HG03045 (cell line): ENCODE results near the gene ARFGAP3.

Experiments used
- ATAC-seq: cut with Tn5 transposase; IDR thresholded peaks from one replicate; pipeline ENCODE4 v1.9.1; 2021; ENCODE audit warnings: mild to moderate bottlenecking, moderate library complexity; ENCODE audit not compliant: unreplicated experiment

Gene ARFGAP3, protein sequence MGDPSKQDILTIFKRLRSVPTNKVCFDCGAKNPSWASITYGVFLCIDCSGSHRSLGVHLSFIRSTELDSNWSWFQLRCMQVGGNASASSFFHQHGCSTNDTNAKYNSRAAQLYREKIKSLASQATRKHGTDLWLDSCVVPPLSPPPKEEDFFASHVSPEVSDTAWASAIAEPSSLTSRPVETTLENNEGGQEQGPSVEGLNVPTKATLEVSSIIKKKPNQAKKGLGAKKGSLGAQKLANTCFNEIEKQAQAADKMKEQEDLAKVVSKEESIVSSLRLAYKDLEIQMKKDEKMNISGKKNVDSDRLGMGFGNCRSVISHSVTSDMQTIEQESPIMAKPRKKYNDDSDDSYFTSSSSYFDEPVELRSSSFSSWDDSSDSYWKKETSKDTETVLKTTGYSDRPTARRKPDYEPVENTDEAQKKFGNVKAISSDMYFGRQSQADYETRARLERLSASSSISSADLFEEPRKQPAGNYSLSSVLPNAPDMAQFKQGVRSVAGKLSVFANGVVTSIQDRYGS

DNA sequence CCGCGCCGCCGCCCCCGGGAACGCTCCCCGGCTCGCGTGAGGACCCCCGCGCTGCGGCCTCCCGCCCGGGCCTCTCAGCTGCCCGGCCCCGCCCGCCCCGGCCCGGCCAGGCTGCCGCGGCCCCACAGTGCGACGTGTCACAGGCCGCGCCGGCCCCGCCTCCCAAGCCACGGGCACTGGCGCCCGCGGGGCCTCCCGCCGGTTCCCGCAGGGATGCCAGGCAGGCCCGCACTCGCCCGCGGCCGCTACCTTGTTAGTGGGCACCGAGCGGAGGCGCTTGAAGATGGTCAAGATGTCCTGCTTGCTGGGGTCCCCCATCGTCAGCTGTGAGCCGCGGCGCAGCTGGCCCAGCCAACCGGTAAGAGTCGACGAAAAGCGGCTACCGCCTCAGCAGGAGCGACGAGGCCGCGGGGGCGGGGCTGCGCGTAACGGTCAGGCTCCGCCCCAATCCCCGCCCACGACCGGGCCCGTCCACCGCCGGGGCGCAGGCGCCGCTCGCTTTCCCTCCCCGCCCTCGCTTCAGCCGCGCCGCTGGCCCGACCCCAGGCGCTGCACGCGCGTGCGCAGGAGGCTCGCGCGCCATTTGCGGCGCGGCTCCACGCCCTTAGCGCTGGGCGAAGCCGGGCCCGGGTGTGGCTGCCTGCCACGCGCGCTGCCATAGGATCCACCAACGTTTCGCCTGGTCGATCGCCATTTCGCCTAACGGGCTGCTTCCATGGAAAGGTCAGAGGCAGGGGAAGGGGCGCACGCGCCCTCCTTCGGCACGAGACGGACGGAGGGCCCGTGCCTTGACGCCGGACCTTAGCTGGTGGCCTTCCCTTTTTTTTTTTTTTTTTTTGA, at the start of gene ARFGAP3:
Gene ARFGAP3 (minus strand): TSS at position 409 of the 840 bp plus-strand sequence. CDS start 91 bp downstream, at position 318.
- ATAC-seq, result peak; percentile 76

DNA sequence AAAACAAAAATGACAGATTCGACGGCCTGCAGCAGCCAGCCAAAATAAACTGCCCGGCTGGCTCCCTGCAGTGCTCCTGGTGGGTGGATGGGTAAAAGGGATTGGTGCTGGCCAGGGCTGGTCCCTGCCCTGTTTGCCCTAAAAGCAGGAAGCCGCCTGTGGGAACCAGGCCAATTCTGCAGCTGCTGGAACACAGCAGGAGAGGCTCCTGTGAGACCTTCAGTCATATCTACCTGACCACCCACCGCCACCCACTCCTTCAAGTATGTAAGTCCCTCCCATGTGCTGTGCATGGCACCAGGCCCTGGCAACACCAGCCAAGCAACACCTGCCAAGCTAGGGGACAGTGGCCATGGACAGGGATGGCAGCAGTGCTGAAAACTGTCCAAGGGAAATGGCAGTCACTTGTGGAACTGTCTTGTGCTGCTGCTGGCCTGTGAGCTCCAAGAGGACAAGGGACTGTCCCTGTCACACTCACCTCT, 48.7 kb upstream of the ARFGAP3 start:
- ATAC-seq, result no peak

DNA sequence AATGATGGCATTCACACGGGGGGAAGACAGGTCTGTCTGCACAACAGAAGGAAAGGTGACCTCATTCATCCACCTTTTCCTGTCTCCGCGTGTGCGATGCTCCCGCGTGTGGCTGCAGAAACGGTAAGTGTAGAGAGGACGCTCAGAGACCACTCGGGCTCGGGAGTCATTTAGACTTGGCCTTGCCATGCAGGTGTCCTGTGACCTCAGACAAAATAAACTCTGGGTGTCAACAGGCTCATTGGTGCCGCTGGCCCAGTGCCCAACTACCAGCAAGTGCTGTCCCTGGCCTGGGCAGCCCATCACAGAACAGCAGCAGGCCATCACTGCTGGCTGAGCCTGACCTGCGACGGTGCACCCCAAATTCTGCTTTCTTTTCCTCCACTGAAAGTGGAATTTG, 48.1 kb upstream of the ARFGAP3 start:
- no peak for ATAC-seq

DNA sequence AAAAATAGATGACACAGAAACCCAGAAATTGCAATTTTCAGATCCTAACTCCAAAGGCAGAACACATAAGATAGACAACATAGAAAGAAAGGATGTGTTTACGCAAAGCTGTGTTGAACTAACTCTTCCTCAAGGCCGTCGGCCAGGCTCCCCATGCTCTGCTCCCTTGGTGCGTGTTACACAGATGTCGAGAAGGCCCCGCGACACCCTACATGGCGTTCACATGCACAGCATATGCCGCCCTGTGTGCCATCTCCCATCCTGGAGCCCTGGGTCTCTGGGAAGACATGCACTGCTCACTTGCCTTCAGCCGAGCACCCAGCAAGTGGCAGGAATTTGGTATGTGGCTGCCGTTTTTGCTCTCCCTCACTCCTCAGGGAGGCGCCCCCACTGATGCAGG, 47.0 kb upstream of the ARFGAP3 start:
- ATAC-seq, result no peak

DNA sequence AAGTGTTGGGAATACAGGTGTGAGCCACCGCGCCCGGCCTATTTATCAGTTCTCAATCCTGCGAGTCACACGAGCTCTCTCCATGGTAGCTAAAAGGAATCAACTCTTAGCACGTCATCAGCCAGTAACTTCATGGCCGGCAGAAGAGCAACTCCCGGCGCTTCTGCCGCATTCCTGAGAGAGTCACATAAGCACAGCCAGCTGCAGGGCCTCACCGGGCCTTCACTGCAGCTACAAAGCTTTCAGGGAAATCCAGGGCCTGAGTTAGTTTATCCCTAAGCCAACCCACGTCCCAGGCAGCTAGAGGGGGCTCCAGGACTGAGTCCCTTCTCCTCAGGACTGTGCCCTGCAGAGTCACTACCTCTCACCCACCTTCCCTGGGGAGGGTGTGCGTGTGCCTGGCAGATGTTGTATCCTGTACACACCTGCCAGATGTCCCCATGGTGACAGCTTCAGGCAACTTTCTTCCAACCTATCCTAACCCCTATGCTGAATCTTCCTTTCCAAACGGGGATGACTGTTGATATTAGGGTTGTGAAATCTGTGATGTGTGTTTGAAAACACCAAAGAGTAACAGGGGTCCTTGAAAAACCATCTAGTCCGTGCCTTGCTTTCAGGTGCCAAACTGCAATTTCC, 45.9 kb upstream of the ARFGAP3 start:
- ATAC-seq, result no peak

DNA sequence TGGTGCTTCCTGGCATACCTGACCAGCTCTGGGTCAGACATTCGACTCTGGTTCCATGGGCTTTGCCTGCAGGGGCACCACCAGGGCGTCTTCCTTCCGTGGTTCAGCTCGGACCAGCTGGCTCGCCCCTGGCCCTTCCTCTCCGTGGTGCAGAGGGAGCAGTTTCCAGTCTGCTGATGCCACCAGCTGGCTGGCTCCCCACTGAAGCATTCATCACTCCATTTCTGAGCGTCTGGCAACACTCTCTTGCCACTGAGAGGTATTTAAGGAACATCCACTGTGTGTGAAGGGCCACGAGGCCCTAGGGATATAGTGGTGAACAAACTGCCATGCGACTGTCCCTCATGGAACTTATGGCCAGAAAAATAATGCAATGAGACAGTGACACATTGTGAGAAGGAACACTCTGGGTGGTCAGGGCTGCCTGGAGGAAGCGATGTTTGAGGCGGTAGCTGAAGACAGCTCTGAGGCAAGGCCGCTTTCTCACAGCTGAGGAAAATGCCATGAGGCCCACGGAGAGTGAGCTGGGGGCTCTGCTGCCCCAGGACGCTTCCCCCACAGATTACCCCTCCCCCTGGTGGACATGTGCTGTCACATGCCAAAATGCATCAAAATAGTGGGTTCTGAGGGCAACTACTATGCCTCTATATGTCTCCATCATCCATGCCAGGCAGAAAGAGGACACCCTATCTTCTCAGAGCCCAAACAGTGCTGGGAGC, 44.9 kb upstream of the ARFGAP3 start:
- ATAC-seq, result no peak

DNA sequence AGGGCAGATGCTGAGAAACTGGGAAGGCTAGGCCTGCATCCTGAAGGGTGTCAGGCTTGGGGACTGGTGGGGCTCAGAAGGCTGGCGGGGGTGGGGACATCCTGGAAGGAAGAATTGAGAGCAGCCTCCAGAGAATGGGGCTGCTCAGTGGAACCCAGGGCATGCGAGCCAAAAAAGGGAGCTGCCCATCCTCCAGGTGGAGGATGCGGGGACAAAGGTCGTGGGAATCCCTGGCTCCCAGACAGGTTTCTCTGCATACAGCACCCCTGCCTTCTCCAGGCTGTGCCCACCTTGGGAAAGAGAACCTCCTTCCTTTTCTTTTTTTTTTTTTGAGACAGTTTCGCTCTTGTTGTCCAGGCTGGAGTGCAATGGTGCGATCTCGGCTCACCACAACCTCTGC, 40.9 kb upstream of the ARFGAP3 start:
- ATAC-seq, result no peak

DNA sequence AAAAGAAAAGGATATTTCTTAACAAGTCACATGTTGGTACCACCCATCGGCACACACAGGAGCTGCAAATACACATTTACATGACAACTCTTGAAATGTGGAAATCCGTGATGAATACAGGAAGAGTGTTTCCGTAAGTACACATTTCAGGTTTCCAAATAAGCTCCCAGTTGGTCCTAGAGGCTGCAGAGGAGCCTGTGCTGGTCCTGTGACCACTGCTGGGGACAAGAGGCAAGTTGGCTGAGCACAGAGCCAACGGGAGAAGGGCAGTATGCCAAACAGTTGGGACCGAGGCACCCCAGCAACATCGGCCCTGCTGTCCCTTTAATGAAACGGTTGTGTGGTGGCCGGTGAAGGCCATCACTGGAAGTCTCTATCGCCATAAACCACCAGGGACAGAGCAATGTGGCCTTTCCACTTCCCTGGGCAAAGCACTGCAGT, 38.5 kb upstream of the ARFGAP3 start:
- ATAC-seq, result no peak

DNA sequence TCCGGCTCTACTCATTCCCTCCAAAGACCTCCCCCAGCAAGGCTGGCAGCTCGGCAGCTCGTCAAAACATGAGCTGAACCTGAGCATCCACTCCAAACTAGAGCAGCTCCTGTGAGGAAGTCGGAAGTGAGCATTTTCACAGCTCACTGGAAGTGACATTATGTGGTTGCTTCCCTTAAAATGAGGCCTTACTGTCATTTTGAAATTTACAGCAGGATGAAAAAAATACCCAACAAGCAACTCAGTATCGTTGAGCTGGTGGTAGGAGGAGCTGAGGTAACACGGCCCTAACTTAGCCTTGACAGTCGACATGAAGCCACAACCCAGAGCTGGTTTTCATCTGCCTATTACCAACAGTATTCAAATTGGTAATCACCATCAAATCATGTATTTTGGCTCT, 38.0 kb upstream of the ARFGAP3 start:
- ATAC-seq, result no peak

DNA sequence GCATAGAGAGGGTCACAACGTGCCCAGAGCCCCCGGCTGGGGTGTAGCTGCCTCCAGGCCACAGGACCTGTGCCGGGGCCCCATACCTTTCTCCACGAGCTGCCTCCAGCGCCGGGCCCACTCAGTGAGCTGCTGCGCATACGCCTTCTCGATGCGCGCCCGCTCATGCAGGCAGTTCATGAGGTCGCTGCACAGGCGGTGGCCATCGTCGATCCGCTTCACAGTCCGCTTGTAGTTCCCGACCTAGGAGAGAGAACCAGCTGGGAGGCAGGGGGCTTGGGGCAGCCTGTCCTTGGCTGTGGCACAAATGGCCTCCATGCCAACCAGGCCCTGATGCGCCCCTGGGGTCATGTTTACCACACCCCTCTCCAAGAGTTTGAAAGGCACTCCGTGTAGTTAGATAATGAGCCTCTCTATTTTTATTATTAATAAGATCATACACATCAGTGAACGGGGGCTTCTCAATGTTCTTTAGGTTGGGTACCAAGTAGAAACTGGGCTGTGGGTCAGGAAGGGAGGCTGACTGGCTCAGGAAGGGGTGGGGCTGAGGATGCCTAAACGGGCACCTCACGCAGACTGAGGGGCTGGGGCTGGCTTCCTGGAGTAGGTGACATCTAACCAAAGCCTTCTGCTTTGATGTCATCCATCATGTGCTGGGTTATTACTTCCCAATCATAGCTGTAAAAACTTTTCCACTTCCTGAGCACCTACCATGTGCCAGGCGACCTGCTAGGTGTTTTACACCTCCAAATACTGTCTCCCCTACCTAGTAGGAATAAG, 36.5 kb upstream of the ARFGAP3 start:
- ATAC-seq, result no peak

DNA sequence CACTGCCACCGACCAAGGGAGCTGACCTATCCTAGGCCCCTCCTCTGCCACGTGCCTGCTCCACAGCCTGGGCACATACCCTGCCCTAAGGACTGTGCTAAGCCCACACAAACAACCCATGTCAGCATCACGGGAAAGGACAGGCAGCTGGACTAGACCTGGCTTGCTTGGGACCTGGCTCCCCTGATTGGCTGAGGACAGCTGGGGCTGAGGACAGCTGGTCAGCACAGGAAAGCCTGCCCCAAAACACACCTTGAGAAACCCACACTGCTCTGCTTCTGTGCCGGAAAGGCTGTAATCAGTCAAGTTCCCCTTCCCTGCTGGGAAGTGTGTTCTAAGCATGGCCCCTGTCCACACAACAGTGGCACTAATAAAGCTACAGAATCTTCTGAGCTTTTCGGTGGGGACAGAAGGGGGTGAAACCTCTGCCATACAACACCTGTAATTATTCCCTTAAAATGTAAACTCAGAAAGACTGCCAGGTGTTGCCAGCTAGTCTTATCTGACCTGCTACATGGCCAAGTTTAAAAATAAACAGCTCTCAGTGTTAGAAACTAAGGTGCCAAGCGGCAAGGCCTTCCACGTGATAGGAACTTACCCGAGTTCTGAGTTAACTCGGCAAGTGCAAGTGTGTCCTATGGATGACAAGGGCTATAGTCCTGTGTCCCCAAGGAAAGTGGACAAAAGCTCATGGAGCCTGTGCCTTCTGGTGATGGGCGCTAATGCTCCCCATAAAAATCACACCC, 35.7 kb upstream of the ARFGAP3 start:
- no peak for ATAC-seq

DNA sequence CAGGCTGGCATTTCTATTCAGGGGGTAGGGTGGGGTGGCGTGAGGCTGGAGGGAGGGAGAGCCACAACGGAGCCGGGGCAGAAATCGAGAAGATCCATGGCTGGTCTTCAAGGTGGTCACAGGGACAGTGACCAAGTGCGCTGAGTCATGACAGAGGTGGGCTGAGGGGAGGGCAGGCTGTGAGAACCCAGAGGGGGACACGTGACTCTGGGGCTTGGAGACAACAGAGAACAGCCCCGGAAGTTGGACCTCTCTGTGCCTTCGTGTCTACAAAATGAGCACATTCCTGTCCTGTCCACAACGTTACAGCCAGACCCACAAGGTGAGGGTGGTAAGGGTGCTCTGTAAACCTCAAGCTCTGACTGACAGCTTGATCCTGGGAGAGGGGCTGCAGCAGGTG, 35.1 kb upstream of the ARFGAP3 start:
- no peak for ATAC-seq

DNA sequence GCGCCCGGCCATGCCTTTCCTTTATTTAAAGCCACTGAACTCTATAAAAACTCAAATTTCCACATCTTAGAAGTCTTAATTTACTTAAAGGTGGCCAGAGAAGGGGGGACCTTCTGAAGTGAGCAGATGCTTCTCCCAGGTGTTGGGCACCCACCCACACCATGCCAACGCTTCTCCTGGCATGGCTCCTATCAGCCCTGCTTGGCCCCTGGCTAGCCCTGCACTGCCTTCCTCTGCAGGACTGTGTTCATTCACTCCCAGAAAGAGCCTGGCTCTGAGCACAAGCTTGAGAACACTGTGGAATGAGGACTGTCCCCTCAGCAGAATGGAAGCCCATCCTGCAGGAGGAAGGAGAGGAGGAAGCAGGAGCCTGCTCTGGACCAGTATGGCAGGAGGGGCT, 34.6 kb upstream of the ARFGAP3 start:
- ATAC-seq, result no peak

DNA sequence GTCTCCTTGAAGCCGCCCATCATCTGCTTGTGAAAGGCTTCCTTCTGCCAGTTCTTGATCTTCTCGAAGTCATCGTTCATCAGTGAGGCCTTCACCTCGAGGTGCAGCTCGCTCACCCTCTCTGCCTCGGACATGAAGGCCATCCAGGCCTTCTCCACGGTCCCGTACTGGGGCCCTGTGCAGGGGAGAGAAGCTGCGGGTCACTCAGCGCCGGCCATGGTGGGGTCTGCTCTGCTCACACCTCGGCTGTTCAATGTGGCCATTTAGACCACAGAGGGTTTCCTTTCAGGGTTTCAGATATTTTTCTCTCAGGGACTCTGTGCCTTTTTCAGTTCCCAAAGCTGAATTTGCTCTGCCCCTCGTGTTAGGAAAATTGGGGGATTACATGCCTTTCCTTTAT, 33.9 kb upstream of the ARFGAP3 start:
- no peak for ATAC-seq

DNA sequence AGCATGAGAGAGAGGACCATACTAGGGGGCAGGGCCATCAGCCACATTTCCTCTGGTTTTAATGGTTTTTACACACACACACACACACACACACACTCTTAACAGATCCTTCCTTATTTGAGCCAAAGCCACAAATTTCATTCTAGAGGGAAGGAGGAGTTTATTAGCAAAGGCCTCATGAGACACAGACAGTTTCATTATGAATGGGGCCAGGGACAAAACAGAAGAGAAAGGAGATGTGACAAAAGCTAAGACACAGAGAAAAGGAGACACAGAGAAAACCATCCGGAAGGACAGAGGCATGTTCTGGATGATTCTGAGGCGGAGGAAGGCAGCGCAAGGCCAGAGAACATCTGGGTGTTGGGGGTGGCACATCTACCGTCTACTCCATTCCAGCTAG, 32.2 kb upstream of the ARFGAP3 start:
- no peak for ATAC-seq

DNA sequence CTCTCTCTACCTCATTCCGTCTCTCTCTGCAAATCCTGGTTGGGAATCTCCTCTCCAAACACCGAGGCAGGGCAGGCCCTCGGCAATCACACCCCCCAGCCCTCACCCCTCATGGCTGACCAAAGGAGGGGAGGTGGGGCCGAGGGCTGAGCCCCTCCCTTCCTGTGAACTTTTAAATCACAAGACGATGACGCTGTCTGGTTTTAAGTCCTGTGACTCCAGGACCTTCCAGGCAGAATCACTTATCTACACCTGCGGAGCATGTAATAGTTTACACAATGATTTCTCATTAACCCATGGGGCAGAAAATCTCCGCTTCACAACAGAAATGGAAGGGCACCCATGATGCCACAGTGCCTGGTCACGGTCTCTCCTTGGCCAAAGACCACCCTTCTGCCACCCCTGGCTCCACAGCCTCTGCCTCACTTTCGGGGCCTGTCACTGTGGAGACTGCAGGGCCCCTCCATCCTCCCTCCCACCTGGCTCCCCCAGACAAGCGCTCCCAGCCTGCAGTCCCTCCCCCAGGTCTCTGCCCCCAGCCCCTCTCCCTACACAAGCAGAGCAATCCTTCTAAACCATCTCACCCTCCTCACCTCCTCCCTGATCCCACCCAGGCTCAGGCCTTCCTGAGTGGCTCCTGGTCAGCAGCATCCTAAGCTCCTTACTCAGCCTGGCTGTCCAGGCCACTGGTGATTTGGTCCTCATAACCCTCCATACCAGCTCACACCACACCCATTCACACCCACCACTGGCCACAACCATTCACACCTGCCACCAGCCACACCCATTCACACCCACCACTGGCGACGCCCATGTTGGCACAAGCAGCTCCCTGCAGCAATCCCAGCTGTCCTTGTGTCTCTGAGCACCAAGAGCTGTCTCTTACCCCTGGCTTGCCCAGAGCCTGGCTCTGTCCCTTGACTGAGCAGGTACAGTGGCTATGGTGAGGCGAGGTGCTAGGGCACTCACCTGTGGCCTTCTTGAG, 30.7 kb upstream of the ARFGAP3 start:
- ATAC-seq, result no peak

DNA sequence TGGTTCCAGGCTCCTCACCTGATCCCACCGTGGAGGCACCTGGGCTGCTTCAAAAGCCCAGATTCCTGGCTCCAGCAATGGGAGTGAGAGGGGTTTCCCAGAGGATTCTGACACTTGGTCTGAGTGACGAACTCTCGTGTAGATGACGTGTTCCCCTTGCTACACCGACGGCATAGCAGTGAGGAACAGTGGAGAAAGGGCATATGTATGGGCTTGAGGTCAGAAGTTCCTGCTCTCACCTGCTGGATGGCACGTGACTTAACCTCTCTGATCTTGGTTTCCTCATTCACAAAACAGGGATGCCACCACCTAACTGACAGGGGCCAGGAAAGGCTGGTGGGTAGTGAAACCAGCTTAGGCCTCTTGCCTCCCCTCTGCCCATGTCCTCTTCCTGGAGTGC, 30.0 kb upstream of the ARFGAP3 start:
- no peak for ATAC-seq

DNA sequence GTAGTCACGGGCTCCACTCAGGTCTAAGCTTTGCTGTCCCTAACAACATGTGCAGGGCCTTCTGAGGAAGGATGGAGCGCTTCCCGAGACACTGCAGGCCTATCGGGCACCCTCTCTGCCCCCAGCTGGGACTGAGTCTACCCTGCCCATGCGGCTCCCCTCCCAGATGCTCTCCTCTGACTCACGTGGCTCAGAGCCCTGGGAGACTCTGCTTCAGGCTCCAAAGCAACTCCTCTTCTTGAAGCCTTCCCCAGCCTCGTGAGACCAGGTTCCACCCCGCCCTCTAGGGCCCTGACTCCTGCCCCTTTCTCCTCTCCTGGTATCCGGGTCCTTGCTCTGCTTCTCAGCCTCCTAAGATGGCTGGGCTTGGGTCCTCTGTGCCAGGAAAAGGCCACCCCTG, 28.4 kb upstream of the ARFGAP3 start:
- no peak for ATAC-seq
